GM12874 (cell line): Measurements from ENCODE around the gene ZNF664.

ENCODE experiments used
- CTCF ChIP-seq: IDR thresholded peaks from 2 replicates; pipeline ENCODE4 v1.5.1; 2011; ENCODE audit warnings: low read depth, mild to moderate bottlenecking, control low read depth, low read length, moderate library complexity; ENCODE audit not compliant: insufficient read depth

Gene ZNF664

GRCh38 chr12:124026755-124027745, 54.0 kb downstream of the ZNF664 start:
- no peak for TF ChIP-seq CTCF

GRCh38 chr12:124027753-124028554, 54.9 kb downstream of the ZNF664 start:
- TF ChIP-seq CTCF = no peak

GRCh38 chr12:124028555-124028925, 55.5 kb downstream of the ZNF664 start:
- no peak for TF ChIP-seq CTCF

GRCh38 chr12:124030008-124030407, 57.0 kb downstream of the ZNF664 start:
- no peak for TF ChIP-seq CTCF

GRCh38 chr12:124030510-124030909, 57.5 kb downstream of the ZNF664 start:
- TF ChIP-seq CTCF = no peak

- no peak for TF ChIP-seq CTCF
These were observed 58.0 kb downstream of the ZNF664 start for GRCh38 chr12:124031058-124031457.

GRCh38 chr12:124032265-124032886, 59.4 kb downstream of the ZNF664 start:
- peak; percentile 80 for TF ChIP-seq CTCF
